GM03348 (cell line): ENCODE data around the gene SORL1.
"Not testable (repeated sequence)": the region's sequence is repeated elsewhere in the genome, so short reads cannot be mapped to it uniquely, and the experiment has no call there.

Experiments used
- DNase-seq: peaks from one replicate; pipeline ENCODE4 v3.0.0; 2012; ENCODE audit warnings: low spot score

Gene SORL1

GRCh38 chr11:121474680-121475079 lies 22.6 kb downstream of the SORL1 start:
- no peak for DNase-seq

- DNase-seq, result no peak
Observed at GRCh38 chr11:121476379-121477032, 24.4 kb downstream of the SORL1 start.

GRCh38 chr11:121478226-121478894 lies 26.2 kb downstream of the SORL1 start:
- DNase-seq, result no peak

- no peak for DNase-seq
Observed at GRCh38 chr11:121478895-121479697, 27.0 kb downstream of the SORL1 start.

DNA sequence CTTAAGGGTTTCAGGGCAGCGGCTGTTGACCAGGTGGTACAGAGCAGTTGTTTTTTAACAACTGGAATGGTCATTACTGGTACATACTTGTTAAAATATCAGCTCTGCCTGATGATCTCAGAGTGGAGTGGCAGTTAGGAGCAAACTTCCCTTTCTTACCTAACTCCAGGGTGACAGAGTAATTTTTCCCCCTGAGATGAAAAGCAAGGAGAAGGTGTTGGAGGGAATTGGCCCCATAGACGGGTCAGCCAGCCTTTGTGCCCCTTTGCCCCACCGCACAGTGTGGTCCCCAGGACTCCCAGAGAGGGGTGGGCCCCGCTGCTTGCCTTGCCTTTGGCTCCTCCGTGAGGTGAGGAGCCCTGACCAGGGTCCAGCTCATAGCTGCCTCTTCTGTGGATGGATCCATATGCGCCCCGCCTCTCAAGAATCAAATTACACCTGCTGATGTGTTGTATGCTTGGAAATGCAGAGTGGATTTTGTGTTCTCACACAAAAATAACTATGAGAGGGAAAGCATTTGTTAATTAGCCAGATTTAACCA lies 27.7 kb downstream of the SORL1 start:
- DNase-seq, result no peak

GRCh38 chr11:121481484-121482230 lies 29.5 kb downstream of the SORL1 start:
- not testable (repeated sequence) for DNase-seq

DNA sequence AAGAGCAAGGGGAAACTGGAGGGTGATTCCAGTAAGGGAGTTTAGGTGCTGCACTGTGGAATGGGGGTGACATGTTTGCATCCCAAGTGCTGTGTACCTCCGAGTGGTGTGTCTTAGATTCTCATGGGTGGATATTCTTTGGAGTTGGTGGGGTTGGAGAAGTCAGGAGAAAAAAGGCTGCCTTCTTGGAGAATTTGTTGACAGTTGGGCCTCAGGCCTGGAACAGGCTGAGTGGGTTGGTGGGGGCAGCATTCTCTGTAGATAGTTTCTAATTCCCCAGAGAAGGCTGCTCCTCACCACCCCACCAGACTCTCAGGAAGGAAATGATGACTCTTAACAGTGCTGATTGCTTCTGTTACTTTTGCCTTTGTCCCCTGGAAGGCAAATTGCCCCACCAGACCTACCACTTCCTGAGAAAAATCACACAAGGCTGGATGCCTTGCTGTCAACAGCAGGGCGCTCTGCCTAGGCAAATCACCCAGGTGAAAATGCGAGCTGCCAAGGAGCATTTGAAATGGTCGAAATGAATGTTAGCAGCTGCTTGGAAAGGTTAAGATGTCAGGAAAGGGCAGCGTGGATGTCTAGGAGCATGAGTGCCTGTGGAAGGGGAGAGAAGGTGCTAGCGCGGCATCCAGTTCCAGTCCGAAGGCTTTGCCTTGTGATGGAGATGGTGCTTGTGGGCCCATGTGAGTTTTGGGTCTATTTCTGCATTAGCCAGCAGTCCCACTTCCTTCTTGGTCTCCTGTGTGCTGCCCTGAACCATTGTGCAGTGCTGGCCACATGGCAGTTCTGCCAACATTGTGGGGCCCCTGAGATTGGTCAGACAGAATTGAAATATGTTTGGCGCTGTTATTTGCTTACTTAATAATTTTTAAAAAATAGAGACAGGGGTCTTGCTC lies 30.4 kb downstream of the SORL1 start:
- DNase-seq, result peak; percentile 35

DNA sequence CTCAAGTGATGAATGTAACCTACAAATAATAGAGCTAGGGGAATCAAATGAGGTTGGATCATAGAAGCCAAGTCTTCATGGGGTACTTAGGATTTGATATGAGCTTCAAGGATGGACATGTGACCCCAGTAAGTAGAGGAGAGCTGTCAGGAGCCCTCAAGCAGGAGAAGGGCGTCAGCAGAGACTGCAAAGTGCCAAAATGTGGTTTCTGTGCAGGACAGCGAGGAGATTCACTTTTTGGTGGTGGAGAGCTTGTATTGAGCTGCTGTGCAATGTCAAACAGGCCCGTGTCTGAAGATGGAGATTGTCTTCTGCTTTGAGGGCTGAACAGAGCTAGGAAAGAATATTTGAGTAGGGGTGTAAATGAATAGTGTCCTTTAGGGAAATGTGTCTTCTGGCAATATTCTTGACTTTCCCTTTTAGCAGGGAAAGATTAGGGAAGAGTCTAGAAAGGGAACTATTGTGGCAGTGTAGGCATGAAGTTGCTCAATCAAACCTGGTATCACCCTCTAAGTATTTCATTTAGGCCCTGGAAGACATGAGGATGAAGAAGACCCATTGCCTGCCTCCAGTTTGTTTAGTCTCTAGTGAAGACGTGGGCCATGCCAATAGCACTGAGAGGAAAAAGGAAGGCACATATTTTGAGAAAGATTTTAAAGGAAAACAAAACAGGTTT lies 31.8 kb downstream of the SORL1 start:
- DNase-seq, result no peak

- DNase-seq, result no peak
Observed at GRCh38 chr11:121485216-121485615, 33.1 kb downstream of the SORL1 start.

GRCh38 chr11:121486054-121486453 lies 33.9 kb downstream of the SORL1 start:
- DNase-seq, result no peak

GRCh38 chr11:121487191-121487590 lies 35.1 kb downstream of the SORL1 start:
- DNase-seq, result peak; percentile 7

- no peak for DNase-seq
Observed at GRCh38 chr11:121488170-121488569, 36.1 kb downstream of the SORL1 start.

DNA sequence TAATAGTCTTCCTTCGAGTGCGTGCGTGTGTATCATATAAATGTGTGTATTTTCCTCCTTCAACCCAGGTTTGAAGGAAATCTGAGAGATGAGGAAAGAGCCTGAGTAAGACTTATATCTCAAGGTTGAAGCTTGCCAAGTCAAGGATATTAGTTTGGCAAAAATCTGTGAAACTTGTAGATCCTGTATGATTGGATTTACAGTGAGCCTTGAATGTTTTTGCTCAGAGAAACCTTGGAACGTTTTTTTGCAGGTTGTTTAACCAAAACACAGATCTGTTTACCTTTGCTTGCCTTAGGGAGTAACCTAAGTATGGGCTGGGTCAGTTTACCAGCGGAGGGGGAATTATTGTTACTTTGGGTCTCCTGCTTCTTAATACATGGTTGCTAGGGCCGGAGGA lies 36.5 kb downstream of the SORL1 start:
- no peak for DNase-seq

DNA sequence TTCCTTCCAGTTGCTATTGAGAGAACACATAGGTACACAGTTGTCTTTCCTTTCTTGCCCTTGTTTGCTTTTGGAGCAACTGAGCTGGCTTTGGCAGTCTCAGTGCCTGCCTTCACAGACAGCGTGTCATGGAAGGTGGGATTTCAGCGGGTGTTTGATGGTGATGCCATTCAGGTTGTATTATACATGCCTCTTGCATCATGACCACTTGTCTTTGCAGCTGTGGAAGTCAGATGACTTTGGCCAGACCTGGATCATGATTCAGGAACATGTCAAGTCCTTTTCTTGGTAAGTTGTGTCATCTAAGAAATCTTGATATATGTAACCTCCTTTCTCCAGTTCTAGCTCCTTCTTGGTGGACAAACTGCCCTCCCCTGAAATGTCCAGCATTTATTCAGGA lies 37.7 kb downstream of the SORL1 start:
- no peak for DNase-seq

- DNase-seq, result no peak
Observed at GRCh38 chr11:121494355-121495099, 42.4 kb downstream of the SORL1 start.

GRCh38 chr11:121497176-121497998 lies 45.3 kb downstream of the SORL1 start:
- no peak for DNase-seq

GRCh38 chr11:121499405-121499804 lies 47.3 kb downstream of the SORL1 start:
- DNase-seq, result no peak

DNA sequence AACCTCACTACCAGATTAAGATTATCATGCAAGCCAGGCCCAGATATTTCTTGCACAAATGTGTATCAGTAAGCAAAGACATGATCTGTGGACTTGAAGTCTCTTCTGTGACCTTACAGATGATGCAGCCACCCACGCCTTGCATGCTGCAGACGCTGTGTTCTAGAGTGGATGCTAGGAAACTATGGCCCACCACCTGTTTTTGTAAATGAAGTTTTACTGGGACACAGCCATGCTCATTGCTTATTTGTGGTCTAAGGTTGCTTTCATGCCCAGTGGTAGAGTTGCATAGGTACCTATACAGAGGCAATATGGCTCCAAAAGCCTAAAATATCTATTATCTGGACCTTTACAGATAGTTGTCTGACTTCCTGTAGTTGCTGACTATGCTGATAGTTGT lies 48.2 kb downstream of the SORL1 start:
- DNase-seq, result no peak

DNA sequence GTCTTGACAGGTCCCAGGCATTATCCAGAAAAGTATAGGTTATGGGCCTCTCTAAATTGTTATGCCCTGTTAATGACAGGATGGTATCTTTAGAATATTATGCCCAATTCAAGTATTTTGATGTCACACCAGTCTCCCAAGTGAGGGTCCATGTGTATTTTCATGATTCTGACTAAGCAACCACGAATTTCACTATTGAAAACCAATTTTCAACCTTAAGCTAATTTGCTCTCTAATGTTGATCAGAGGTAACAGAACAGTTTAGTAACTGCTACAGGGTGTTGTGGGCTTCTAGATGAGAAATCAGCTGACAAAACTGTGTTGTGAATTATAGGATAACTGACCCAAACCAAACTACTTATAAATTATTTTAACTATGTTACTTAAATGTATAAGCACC lies 48.6 kb downstream of the SORL1 start:
- no peak for DNase-seq
